Keratinocyte (primary cell): ENCODE results near the gene MBTPS2. TPM values are rescaled to one million over a fixed set of nuclear protein-coding genes. Genes with fewer than 3 reads are reported as not detected.

Experiments
- DNase-seq: peaks from one replicate; pipeline ENCODE4 v3.0.0-alpha.2; 2011; ENCODE audit warnings: low read depth, missing footprints, low spot score
- FAIRE-seq: peaks from 2 replicates; lab custom pipeline; 2011; peaks lifted over from hg19 to GRCh38; lab: Jason Lieb, UNC
- H2AFZ ChIP-seq: 2 replicates; pipeline ENCODE4 v1.6.0; 2012; ENCODE audit warnings: low read length, control low read depth, inconsistent platforms; ENCODE audit not compliant: control insufficient read depth
- H3K27ac ChIP-seq: 2 replicates; pipeline ENCODE4 v1.5.1; 2011; ENCODE audit warnings: low read length; ENCODE audit not compliant: control insufficient read depth, insufficient read depth
- H3K27me3 ChIP-seq: 3 replicates; pipeline ENCODE4 v1.6.0; 2011; ENCODE audit warnings: low read length; ENCODE audit not compliant: control insufficient read depth, insufficient read depth; ENCODE audit errors: extremely low read depth
- H3K36me3 ChIP-seq, 2 experiments: 2 replicates in 1 of 2; 3 replicates in 1 of 2; pipeline ENCODE4 v1.5.1; 2011; ENCODE audit warnings: low read length in 2 of 2, mild to moderate bottlenecking in 1 of 2; ENCODE audit not compliant: control insufficient read depth in 2 of 2, insufficient read depth in 2 of 2; ENCODE audit errors: extremely low read depth in 1 of 2
- H3K4me1 ChIP-seq: 3 replicates; pipeline ENCODE4 v1.5.1; 2011; ENCODE audit warnings: low read length; ENCODE audit not compliant: control insufficient read depth, insufficient read depth; ENCODE audit errors: extremely low read depth
- H3K4me2 ChIP-seq: 3 replicates; pipeline ENCODE4 v1.6.0; 2011; ENCODE audit warnings: low read depth, low read length; ENCODE audit not compliant: control insufficient read depth, insufficient read depth; ENCODE audit errors: extremely low read depth
- H3K4me3 ChIP-seq, 3 experiments: fragments of 200-600 bp in 1 of 3; sonication (generic) in 1 of 3; 2 replicates in 2 of 3; 3 replicates in 1 of 3; pipeline ENCODE4 v1.5.1; 2011 to 2016; ENCODE audit warnings: low read length in 3 of 3, mild to moderate bottlenecking in 3 of 3, control low read depth in 2 of 3, inconsistent platforms in 1 of 3, low read depth in 1 of 3, mixed read lengths in 1 of 3, mixed run types in 1 of 3, moderate library complexity in 1 of 3; ENCODE audit not compliant: control insufficient read depth in 2 of 3, insufficient read depth in 2 of 3; ENCODE audit errors: extremely low read depth in 1 of 3
- H3K79me2 ChIP-seq: 2 replicates; pipeline ENCODE4 v1.6.0; 2012; ENCODE audit warnings: low read length; ENCODE audit not compliant: control insufficient read depth, insufficient read depth
- H3K9ac ChIP-seq: 3 replicates; pipeline ENCODE4 v1.6.0; 2011; ENCODE audit warnings: low read length; ENCODE audit not compliant: control insufficient read depth, insufficient read depth; ENCODE audit errors: extremely low read depth
- H3K9me1 ChIP-seq: 3 replicates; pipeline ENCODE4 v1.6.0; 2011; ENCODE audit warnings: low read length; ENCODE audit not compliant: control insufficient read depth, insufficient read depth; ENCODE audit errors: extremely low read depth
- H3K9me3 ChIP-seq: 2 replicates; pipeline ENCODE4 v1.5.1; 2012; ENCODE audit warnings: low read depth, low read length; ENCODE audit not compliant: control insufficient read depth
- H4K20me1 ChIP-seq: 3 replicates; pipeline ENCODE4 v1.6.0; 2011; ENCODE audit warnings: low read length; ENCODE audit not compliant: control insufficient read depth, insufficient read depth; ENCODE audit errors: extremely low read depth
- EZH2 ChIP-seq: IDR thresholded peaks from one replicate; pipeline ENCODE4 v1.6.1; 2012; ENCODE audit warnings: inconsistent platforms, mild to moderate bottlenecking, low read length, moderate library complexity
- dilution Hi-C: fragments of 300-500 bp; cut with MboI; formaldehyde crosslinking; loops from one replicate; pipeline ENCODE4 v1.7.0; 2020; ENCODE audit warnings: low sequenced_read_pairs; ENCODE audit not compliant: extremely low pct_ligation_motif_present
- polyA plus RNA-seq, 5 experiments: library from polyadenylated mRNA; depleted of rRNA in 3 of 5; stranded (reverse) in 3 of 5; stranded (forward) in 1 of 5; unstranded in 1 of 5; fragments of >200 nt; gene quantifications; 1 replicate in 1 of 5; 2 replicates in 3 of 5; 3 replicates in 1 of 5; pipeline versions ENCODE4 v1.2.1 to v1.2.3, GENCODE V29; 2011 to 2012; ENCODE audit warnings: missing spikeins in 2 of 5, low read depth in 1 of 5, low replicate concordance in 1 of 5
- TF ChIP-seq, protein P1 (sequence below), 3 experiments: IDR thresholded peaks in 1 of 3; conservative IDR thresholded peaks in 1 of 3; optimal IDR thresholded peaks in 1 of 3; 2 replicates in 2 of 3; 3 replicates in 1 of 3; pipeline versions ENCODE3 to v1.5.1; 2011; ENCODE audit warnings: low read length in 3 of 3, mild to moderate bottlenecking in 3 of 3, moderate library complexity in 2 of 3, control low read depth in 1 of 3, inconsistent platforms in 1 of 3; ENCODE audit not compliant: insufficient read depth in 2 of 3; ENCODE audit errors: extremely low read depth in 1 of 3

The MBTPS2 gene
- polyA plus RNA-seq, 1 donor (not counting 4 experiments of a cell fraction or from before 2014, with no cell fraction given): 15.7 TPM

- no peak overlapping the region for H2AFZ ChIP-seq
- DNase-seq (no peak), FAIRE-seq (no peak)
- H3K4me3 ChIP-seq: no peak overlapping the region
- H3K9ac ChIP-seq: no peak overlapping the region
- H3K9me3 ChIP-seq: no peaks in the 10 kb centered on the region
- H3K4me1 ChIP-seq: no peaks in the 10 kb centered on the region
- H3K9me1 ChIP-seq: no peaks in the 10 kb centered on the region
- H3K27ac ChIP-seq: no peak overlapping the region
- no peaks in the 10 kb centered on the region for H3K79me2 ChIP-seq
- no peaks in the 10 kb centered on the region for H4K20me1 ChIP-seq
- no peak overlapping the region for H3K4me2 ChIP-seq
- H3K27me3 ChIP-seq: no peaks in the 10 kb centered on the region
- H3K36me3 ChIP-seq: no peaks in the 10 kb centered on the region
- dilution Hi-C loops: no loop called here
- no peak for TF ChIP-seq EZH2
- TF ChIP-seq, protein P1, sequence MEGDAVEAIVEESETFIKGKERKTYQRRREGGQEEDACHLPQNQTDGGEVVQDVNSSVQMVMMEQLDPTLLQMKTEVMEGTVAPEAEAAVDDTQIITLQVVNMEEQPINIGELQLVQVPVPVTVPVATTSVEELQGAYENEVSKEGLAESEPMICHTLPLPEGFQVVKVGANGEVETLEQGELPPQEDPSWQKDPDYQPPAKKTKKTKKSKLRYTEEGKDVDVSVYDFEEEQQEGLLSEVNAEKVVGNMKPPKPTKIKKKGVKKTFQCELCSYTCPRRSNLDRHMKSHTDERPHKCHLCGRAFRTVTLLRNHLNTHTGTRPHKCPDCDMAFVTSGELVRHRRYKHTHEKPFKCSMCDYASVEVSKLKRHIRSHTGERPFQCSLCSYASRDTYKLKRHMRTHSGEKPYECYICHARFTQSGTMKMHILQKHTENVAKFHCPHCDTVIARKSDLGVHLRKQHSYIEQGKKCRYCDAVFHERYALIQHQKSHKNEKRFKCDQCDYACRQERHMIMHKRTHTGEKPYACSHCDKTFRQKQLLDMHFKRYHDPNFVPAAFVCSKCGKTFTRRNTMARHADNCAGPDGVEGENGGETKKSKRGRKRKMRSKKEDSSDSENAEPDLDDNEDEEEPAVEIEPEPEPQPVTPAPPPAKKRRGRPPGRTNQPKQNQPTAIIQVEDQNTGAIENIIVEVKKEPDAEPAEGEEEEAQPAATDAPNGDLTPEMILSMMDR (optimal IDR thresholded peaks at IDR 0.05 in 1 of 3, IDR thresholded peaks at IDR 0.05 in 1 of 3, conservative IDR thresholded peaks at IDR 0.05 in 1 of 3; ENCODE audit: extremely low read depth in 1 of 3, insufficient read depth in 2 of 3, low read length in 3 of 3): no peak
These were observed 7.9 kb downstream of the MBTPS2 start for GRCh38 chrX:21847342-21847741.

DNA sequence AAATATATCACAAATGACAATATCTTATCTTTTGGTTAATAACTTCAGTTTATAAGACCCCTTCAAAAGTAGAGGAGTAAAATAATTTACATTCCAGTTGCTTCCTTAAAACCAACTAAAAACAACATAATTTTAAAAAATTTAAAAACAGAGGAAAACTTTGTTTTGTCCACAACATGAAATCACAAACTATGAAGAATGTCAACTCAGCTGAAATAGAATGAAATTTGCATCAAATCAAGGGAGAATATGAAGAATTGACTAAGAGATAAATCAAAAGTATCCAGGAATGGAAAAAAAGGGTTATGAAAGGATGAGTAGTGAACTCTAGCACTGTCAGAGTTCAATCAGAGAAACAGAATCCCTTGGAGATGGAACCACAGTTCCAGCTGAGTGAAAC lies 14.2 kb downstream of the MBTPS2 start:
- DNase-seq (no peak), FAIRE-seq (no peak)
- Histone ChIP-seq H3K27me3 (no peaks in the 10 kb centered on the region), H4K20me1 (no peaks in the 10 kb centered on the region), H3K9me1 (no peaks in the 10 kb centered on the region), H3K27ac (no peak overlapping the region), H3K9me3 (no peaks in the 10 kb centered on the region), H3K4me2 (no peak overlapping the region), H3K9ac (no peak overlapping the region), H2AFZ (no peak overlapping the region), H3K4me3 (no peak overlapping the region), H3K36me3 (peaks cover 0 to 3% of the 10 kb centered on the region in 2 experiments), H3K4me1 (no peaks in the 10 kb centered on the region), H3K79me2 (no peaks in the 10 kb centered on the region)
- dilution Hi-C loops: no loop called here
- TF ChIP-seq EZH2: no peak
- TF ChIP-seq, protein P1 (optimal IDR thresholded peaks at IDR 0.05 in 1 of 3, IDR thresholded peaks at IDR 0.05 in 1 of 3, conservative IDR thresholded peaks at IDR 0.05 in 1 of 3; ENCODE audit: extremely low read depth in 1 of 3, insufficient read depth in 2 of 3, low read length in 3 of 3): no peak
